Hepatocyte (in vitro differentiated cells): ENCODE results near the gene CUL9.

Experiments
- EZH2 ChIP-seq: fragments of 200-600 bp; sonication (generic); IDR thresholded peaks from 2 replicates; pipeline ENCODE4 v1.6.1; 2016; ENCODE audit warnings: antibody characterized with exemption, mild to moderate bottlenecking, borderline replicate concordance
- EZH2phosphoT487 ChIP-seq: fragments of 200-600 bp; sonication (generic); IDR thresholded peaks from one replicate; pipeline ENCODE4 v1.6.1; 2018; ENCODE audit warnings: antibody characterized with exemption, mild to moderate bottlenecking, low read depth, moderate library complexity; ENCODE audit not compliant: unreplicated experiment, severe bottlenecking
- TF ChIP-seq, protein P1 (sequence below): fragments of 200-600 bp; sonication (generic); IDR thresholded peaks from 2 replicates; pipeline ENCODE4 v1.5.1; 2016; ENCODE audit warnings: antibody characterized with exemption, mild to moderate bottlenecking; ENCODE audit not compliant: poor library complexity

DNA sequence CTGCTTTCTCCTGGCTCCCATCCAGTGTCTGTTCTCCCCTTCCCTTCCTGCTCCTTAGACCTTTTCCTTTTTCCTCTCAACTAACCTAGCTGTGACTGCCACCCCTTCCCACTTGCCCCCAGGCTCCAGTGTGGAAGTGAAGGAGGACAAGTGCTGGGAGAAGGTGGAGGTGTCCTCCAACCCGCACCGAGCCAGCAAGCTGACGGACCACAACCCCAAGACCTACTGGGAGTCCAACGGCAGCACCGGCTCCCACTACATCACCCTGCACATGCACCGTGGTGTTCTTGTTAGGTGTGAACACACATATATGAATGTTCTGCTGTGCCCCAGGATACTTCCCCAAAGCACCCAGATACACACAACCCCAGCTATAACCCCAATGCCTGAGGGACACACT, 18.5 kb downstream of the CUL9 start:
- TF ChIP-seq, protein P1, sequence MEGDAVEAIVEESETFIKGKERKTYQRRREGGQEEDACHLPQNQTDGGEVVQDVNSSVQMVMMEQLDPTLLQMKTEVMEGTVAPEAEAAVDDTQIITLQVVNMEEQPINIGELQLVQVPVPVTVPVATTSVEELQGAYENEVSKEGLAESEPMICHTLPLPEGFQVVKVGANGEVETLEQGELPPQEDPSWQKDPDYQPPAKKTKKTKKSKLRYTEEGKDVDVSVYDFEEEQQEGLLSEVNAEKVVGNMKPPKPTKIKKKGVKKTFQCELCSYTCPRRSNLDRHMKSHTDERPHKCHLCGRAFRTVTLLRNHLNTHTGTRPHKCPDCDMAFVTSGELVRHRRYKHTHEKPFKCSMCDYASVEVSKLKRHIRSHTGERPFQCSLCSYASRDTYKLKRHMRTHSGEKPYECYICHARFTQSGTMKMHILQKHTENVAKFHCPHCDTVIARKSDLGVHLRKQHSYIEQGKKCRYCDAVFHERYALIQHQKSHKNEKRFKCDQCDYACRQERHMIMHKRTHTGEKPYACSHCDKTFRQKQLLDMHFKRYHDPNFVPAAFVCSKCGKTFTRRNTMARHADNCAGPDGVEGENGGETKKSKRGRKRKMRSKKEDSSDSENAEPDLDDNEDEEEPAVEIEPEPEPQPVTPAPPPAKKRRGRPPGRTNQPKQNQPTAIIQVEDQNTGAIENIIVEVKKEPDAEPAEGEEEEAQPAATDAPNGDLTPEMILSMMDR, result no peak
- TF ChIP-seq EZH2 (no peak), EZH2phosphoT487 (no peak)
